Kidney epithelial cell (primary cell): ENCODE results near the gene MROH8. TPM values are rescaled to one million over a fixed set of nuclear protein-coding genes. Genes with fewer than 3 reads are reported as not detected.
"Not testable (repeated sequence)": the region's sequence is repeated elsewhere in the genome, so short reads cannot be mapped to it uniquely, and the experiment has no call there.

ENCODE experiments used
- DNase-seq: peaks from one replicate; pipeline ENCODE4 v3.0.0-alpha.2; 2010; ENCODE audit warnings: low read depth
- H3K27me3 ChIP-seq: 2 replicates; pipeline ENCODE4 v1.6.0; 2011; ENCODE audit warnings: low read length; ENCODE audit not compliant: control insufficient read depth, insufficient read depth
- H3K36me3 ChIP-seq: 2 replicates; pipeline ENCODE4 v1.5.1; 2011; ENCODE audit warnings: low read length; ENCODE audit not compliant: control insufficient read depth, insufficient read depth
- H3K4me3 ChIP-seq: 2 replicates; pipeline ENCODE4 v1.5.1; 2011; ENCODE audit warnings: low read depth, mild to moderate bottlenecking, control low read depth, low read length
- total RNA-seq: library from RNA; depleted of rRNA; stranded (reverse); fragments of >200 nt; gene quantifications from 2 replicates; pipeline ENCODE4 v1.2.3, GENCODE V29; 2015
- TF ChIP-seq, protein P1 (sequence below): IDR thresholded peaks from 2 replicates; pipeline ENCODE4 v1.5.1; 2011; ENCODE audit warnings: mild to moderate bottlenecking, moderate library complexity, low read length, control low read depth, inconsistent platforms; ENCODE audit not compliant: insufficient read depth, poor library complexity, severe bottlenecking

Gene MROH8
- total RNA-seq, 1 donor from 2014 or later = 0.13 TPM

GRCh38 chr20:37137547-37137946 is 41.8 kb downstream of the MROH8 start:
- Histone ChIP-seq H3K36me3 (no peaks in the 10 kb centered on the region), H3K27me3 (no peaks in the 10 kb centered on the region), H3K4me3 (no peak overlapping the region)
- DNase-seq = no peak
- TF ChIP-seq, protein P1, sequence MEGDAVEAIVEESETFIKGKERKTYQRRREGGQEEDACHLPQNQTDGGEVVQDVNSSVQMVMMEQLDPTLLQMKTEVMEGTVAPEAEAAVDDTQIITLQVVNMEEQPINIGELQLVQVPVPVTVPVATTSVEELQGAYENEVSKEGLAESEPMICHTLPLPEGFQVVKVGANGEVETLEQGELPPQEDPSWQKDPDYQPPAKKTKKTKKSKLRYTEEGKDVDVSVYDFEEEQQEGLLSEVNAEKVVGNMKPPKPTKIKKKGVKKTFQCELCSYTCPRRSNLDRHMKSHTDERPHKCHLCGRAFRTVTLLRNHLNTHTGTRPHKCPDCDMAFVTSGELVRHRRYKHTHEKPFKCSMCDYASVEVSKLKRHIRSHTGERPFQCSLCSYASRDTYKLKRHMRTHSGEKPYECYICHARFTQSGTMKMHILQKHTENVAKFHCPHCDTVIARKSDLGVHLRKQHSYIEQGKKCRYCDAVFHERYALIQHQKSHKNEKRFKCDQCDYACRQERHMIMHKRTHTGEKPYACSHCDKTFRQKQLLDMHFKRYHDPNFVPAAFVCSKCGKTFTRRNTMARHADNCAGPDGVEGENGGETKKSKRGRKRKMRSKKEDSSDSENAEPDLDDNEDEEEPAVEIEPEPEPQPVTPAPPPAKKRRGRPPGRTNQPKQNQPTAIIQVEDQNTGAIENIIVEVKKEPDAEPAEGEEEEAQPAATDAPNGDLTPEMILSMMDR = no peak

DNA sequence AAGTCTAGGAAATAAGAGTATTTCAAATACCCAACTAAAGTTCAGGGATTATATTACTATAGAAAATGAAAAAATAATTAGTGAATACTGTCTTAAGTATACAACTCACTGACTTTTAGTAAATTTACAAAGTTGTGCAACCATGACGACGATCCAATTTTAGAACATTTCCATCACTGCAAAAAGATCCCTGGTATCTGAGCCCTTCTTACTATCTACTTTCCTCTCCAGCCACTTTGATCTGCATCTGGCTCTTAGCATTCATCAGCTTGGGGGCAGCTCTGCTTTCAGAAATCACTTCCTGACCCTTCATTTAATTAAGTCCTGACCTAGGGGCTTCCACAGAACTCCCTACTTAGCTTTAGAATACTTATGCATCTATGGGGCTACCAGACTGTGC is 45.4 kb downstream of the MROH8 start:
- Histone ChIP-seq H3K4me3 (no peak overlapping the region), H3K36me3 (no peaks in the 10 kb centered on the region), H3K27me3 (no peaks in the 10 kb centered on the region)
- no peak for DNase-seq
- TF ChIP-seq, protein P1 = no peak

DNA sequence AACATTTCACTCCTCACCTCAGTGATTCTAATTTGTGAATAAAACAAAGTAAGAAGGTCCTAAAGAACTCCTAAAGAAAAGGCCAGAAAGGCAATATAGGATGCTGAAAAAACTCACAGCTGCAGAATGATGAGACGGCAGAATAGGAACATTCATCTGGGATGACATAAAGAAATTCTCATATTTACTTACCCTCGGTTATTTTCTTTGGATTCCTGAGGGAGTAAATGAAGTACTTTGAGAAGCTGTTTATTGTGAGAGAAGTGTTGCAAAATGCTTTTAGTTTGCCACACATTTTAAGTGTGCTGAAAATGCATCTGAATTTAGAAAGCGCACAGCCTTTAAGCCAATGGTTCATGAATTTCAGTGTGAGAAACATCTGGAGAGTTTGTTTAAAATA is 47.9 kb downstream of the MROH8 start:
- no peak for DNase-seq
- TF ChIP-seq, protein P1 = no peak
- Histone ChIP-seq H3K4me3 (no peak overlapping the region), H3K27me3 (no peaks in the 10 kb centered on the region), H3K36me3 (no peaks in the 10 kb centered on the region)

DNA sequence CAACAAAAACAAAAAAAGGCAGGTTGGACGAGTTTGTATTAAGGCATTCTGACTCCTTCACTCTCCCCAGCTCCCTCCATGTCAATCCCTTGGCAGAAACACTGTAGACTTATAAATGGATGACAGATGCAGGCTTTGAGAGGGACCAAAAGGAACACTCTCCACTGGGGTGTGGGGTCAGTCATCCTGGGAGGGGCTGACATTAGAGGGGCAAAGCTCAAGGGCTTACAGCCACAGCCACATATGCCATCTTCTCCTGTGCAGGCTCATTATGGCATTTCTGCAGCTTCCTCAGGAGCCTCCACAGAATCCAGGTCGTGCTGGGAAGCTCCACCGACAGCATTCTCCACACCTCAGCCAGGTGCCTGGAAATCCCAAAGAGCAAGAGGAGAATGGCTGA is 50.5 kb downstream of the MROH8 start:
- TF ChIP-seq, protein P1 = no peak
- DNase-seq = no peak
- H3K27me3 ChIP-seq = no peaks in the 10 kb centered on the region
- no peaks in the 10 kb centered on the region for H3K36me3 ChIP-seq
- no peak overlapping the region for H3K4me3 ChIP-seq

- H3K4me3 ChIP-seq, H3K36me3 ChIP-seq, H3K27me3 ChIP-seq, DNase-seq: not testable (repeated sequence)
These were observed 53.1 kb downstream of the MROH8 start for GRCh38 chr20:37126290-37126689.

GRCh38 chr20:37123441-37123840 is 55.9 kb downstream of the MROH8 start:
- H3K4me3 ChIP-seq = no peak overlapping the region
- TF ChIP-seq, protein P1 = no peak
- no peaks in the 10 kb centered on the region for H3K36me3 ChIP-seq
- DNase-seq = no peak
- H3K27me3 ChIP-seq = no peaks in the 10 kb centered on the region

GRCh38 chr20:37120497-37120896 is 58.9 kb downstream of the MROH8 start:
- Histone ChIP-seq H3K4me3 (no peak overlapping the region), H3K36me3 (no peaks in the 10 kb centered on the region), H3K27me3 (peaks cover under 1% of the 10 kb centered on the region)
- DNase-seq = no peak
- TF ChIP-seq, protein P1 = no peak
